Neural cell (in vitro differentiated cells): Measurements from ENCODE around the gene CCDC85C.

Experiments used
- CTCF ChIP-seq: fragments of 450-650 bp; IDR thresholded peaks from 2 replicates; pipeline ENCODE4 v1.5.1; 2014; ENCODE audit warnings: antibody characterized with exemption, mild to moderate bottlenecking, moderate library complexity; ENCODE audit not compliant: poor library complexity, severe bottlenecking
- EZH2 ChIP-seq: fragments of 200-600, 300-800 bp; shearing (Covaris generic), sonication (generic); IDR thresholded peaks from 2 replicates; pipeline ENCODE4 v1.6.1; 2014; ENCODE audit warnings: antibody characterized with exemption, low read length, borderline replicate concordance, mild to moderate bottlenecking; ENCODE audit not compliant: insufficient read depth, poor library complexity, severe bottlenecking
- POLR2AphosphoS5 ChIP-seq: IDR thresholded peaks from 2 replicates; pipeline ENCODE4 v1.6.1; 2012
- RAD21 ChIP-seq: fragments of 450-650 bp; conservative IDR thresholded peaks from 2 replicates; pipeline ENCODE4 v1.6.1; 2014; ENCODE audit warnings: antibody characterized with exemption, mild to moderate bottlenecking, moderate library complexity
- REST ChIP-seq: IDR thresholded peaks from 2 replicates; pipeline ENCODE4 v1.6.1; 2012; ENCODE audit warnings: borderline replicate concordance
- SMC3 ChIP-seq: fragments of 450-650 bp; conservative IDR thresholded peaks from 2 replicates; pipeline ENCODE4 v1.6.1; 2014; ENCODE audit warnings: antibody characterized with exemption, mild to moderate bottlenecking, moderate library complexity; ENCODE audit not compliant: poor library complexity
- TAF1 ChIP-seq: IDR thresholded peaks from 2 replicates; pipeline ENCODE4 v1.6.1; 2012; ENCODE audit warnings: low read depth

GRCh38 chr14:99523704-99524055 lies 80.3 kb downstream of the CCDC85C start:
- TF ChIP-seq POLR2AphosphoS5: no peak
- no peak for TF ChIP-seq CTCF
- no peak for TF ChIP-seq EZH2
- TF ChIP-seq REST: no peak
- TF ChIP-seq RAD21: no peak
- TF ChIP-seq TAF1: no peak
- TF ChIP-seq SMC3: no peak
